K562 (cell line): ENCODE results near the gene CAMK2D. TPM values are rescaled to one million over a fixed set of nuclear protein-coding genes. Genes with fewer than 3 reads are reported as not detected.

ENCODE experiments used
- ATAC-seq: fragments of 200-7000 bp; cut with Tn5 transposase; 3 replicates; pipeline ENCODE4 v1.9.1; 2020; ENCODE audit warnings: moderate library complexity
- BruUV-seq: library from RNA; stranded (reverse); fragments of 400-500 nt; replicated peaks from 2 replicates; lab custom pipeline; 2021; lab: Mats Ljungman, UMichigan
- CTCF ChIA-PET: fragments of 300-600 bp; formaldehyde crosslinking; extraction: SDS; loops from one replicate; lab custom pipeline; 2021; ENCODE audit warnings: low intra/inter-chr PET ratio; lab: Yijun Ruan, JAX
- POLR2A ChIA-PET: fragments of 300-600, 350-650 bp; sonication (Branson Sonifier 250); formaldehyde crosslinking; extraction: SDS; loops from one replicate; lab custom pipeline; 2021; ENCODE audit warnings: antibody characterized with exemption, inconsistent platforms; lab: Yijun Ruan, JAX
- DNase-seq, 4 experiments: peaks; one replicate each; pipeline versions ENCODE4 v3.0.0 to v3.0.0-alpha.2; 2011 to 2018; ENCODE audit warnings: low spot score in 3 of 4, mixed read lengths in 3 of 4; ENCODE audit errors: extremely low read depth in 1 of 4
- FAIRE-seq: peaks from 2 replicates; lab custom pipeline; 2011; peaks lifted over from hg19 to GRCh38; lab: Jason Lieb, UNC
- H2AFZ ChIP-seq: 2 replicates; pipeline ENCODE4 v1.6.0; 2011; ENCODE audit warnings: low read depth, low read length, control low read depth, inconsistent platforms
- H3K27ac ChIP-seq: fragments of 200-600 bp; 3 replicates; pipeline ENCODE4 v1.8.0; 2011; ENCODE audit warnings: low read depth, mild to moderate bottlenecking, control low read depth, inconsistent platforms, low read length, moderate library complexity, mixed read lengths; ENCODE audit errors: extremely low read depth
- H3K27me3 ChIP-seq, 2 experiments: fragments of 300-600 bp in 1 of 2; 2 replicates in 1 of 2; 3 replicates in 1 of 2; pipeline versions ENCODE4 v1.6.0 to v1.8.0; 2011; ENCODE audit warnings: inconsistent platforms in 2 of 2, low read length in 2 of 2, mild to moderate bottlenecking in 1 of 2, mixed read lengths in 1 of 2, moderate library complexity in 1 of 2; ENCODE audit not compliant: control insufficient read depth in 2 of 2, insufficient read depth in 2 of 2
- H3K36me3 ChIP-seq: fragments of 300-600 bp; 3 replicates; pipeline ENCODE4 v1.8.0; 2011; ENCODE audit warnings: mild to moderate bottlenecking, low read length, inconsistent platforms; ENCODE audit not compliant: control insufficient read depth, insufficient read depth
- H3K4me1 ChIP-seq, 2 experiments: fragments of 200-600 bp in 1 of 2; replicated peaks in 1 of 2; 2 replicates in 1 of 2; 3 replicates in 1 of 2; pipeline versions ENCODE4 v1.5.1 to v1.8.0; 2011; ENCODE audit warnings: inconsistent platforms in 2 of 2, low read length in 2 of 2, mild to moderate bottlenecking in 1 of 2, mixed read lengths in 1 of 2, moderate library complexity in 1 of 2; ENCODE audit not compliant: control insufficient read depth in 2 of 2, insufficient read depth in 2 of 2
- H3K4me2 ChIP-seq: 2 replicates; pipeline ENCODE4 v1.6.1; 2011; ENCODE audit warnings: low read length, control low read depth, inconsistent platforms, mixed read lengths; ENCODE audit not compliant: insufficient read depth
- H3K4me3 ChIP-seq: fragments of 200-600 bp; sonication (generic), shearing (Covaris generic); 2 replicates; pipeline ENCODE4 v1.5.1; 2016; ENCODE audit warnings: control low read depth, inconsistent platforms
- H3K79me2 ChIP-seq: fragments of 200-600 bp; 3 replicates; pipeline ENCODE4 v1.8.0; 2011; ENCODE audit warnings: low read length, inconsistent platforms; ENCODE audit not compliant: control insufficient read depth, insufficient read depth
- H3K9ac ChIP-seq, 2 experiments: 2 replicates each; pipeline versions ENCODE4 v1.6.0 to v1.6.1; 2011; ENCODE audit warnings: low read depth in 2 of 2, low read length in 2 of 2, control low read depth in 1 of 2, inconsistent platforms in 1 of 2, mild to moderate bottlenecking in 1 of 2, mixed read lengths in 1 of 2; ENCODE audit not compliant: insufficient read depth in 1 of 2
- H3K9me1 ChIP-seq: one replicate; pipeline ENCODE4 v1.6.0; 2011; ENCODE audit warnings: inconsistent platforms, mild to moderate bottlenecking, low read length, moderate library complexity; ENCODE audit not compliant: control insufficient read depth, insufficient read depth
- H3K9me3 ChIP-seq: replicated peaks from 2 replicates; pipeline ENCODE4 v1.5.1; 2011; ENCODE audit warnings: low read depth, low read length, inconsistent platforms; ENCODE audit not compliant: control insufficient read depth, insufficient read depth
- H4K20me1 ChIP-seq: replicated peaks from 2 replicates; pipeline ENCODE4 v1.6.1; 2011; ENCODE audit warnings: low read length, inconsistent platforms, mixed read lengths; ENCODE audit not compliant: control insufficient read depth, insufficient read depth
- ARID2 ChIP-seq: fragments of 450-650 bp; IDR thresholded peaks from 2 replicates; pipeline ENCODE4 v1.6.1; 2017; ENCODE audit warnings: antibody characterized with exemption, mild to moderate bottlenecking
- CHD4 ChIP-seq: fragments of 200-600 bp; sonication (generic); IDR thresholded peaks from 3 replicates; pipeline ENCODE4 v1.6.1; 2012; ENCODE audit warnings: low read depth, mild to moderate bottlenecking, mixed read lengths, low read length, inconsistent platforms; ENCODE audit not compliant: insufficient read depth, insufficient replicate concordance, poor library complexity, severe bottlenecking
- CTCFL ChIP-seq: IDR thresholded peaks from 2 replicates; pipeline ENCODE4 v1.6.1; 2011; ENCODE audit warnings: borderline replicate concordance, low read depth, mild to moderate bottlenecking, moderate library complexity, low read length; ENCODE audit not compliant: insufficient read depth, poor library complexity, severe bottlenecking
- ETV1 ChIP-seq: fragments of 450-650 bp; conservative IDR thresholded peaks from 2 replicates; pipeline ENCODE4 v1.6.1; 2016; ENCODE audit warnings: missing genetic modification characterization, control low read depth, low read depth, missing compliant biosample characterization
- EZH2 ChIP-seq: IDR thresholded peaks from 2 replicates; pipeline ENCODE4 v1.6.1; 2012; ENCODE audit warnings: low read depth, mild to moderate bottlenecking, inconsistent platforms, low read length, borderline replicate concordance
- IFI16 ChIP-seq: fragments of 250-450 bp; sonication (Bioruptor Pico); IDR thresholded peaks from 2 replicates; pipeline ENCODE4 v2.1.2; 2022; ENCODE audit warnings: mild to moderate bottlenecking, inconsistent platforms
- MCM5 ChIP-seq: fragments of 450-650 bp; IDR thresholded peaks from 2 replicates; pipeline ENCODE4 v1.6.1; 2016; ENCODE audit warnings: low read depth
- NCOA4 ChIP-seq: fragments of 450-650 bp; IDR thresholded peaks from 2 replicates; pipeline ENCODE4 v1.6.1; 2018; ENCODE audit warnings: mild to moderate bottlenecking; ENCODE audit not compliant: partially characterized antibody
- PKNOX1 ChIP-seq: fragments of 450-650 bp; IDR thresholded peaks from 2 replicates; pipeline ENCODE4 v1.6.1; 2016
- RFX5 ChIP-seq: IDR thresholded peaks from 2 replicates; pipeline ENCODE4 v1.6.1; 2011; ENCODE audit warnings: low read depth, mild to moderate bottlenecking, improper control_type of control experiment, low read length
- TAF15 ChIP-seq: fragments of 200-400 bp; formaldehyde crosslinking; IDR thresholded peaks from 2 replicates; pipeline ENCODE4 v1.6.1; 2017; ENCODE audit warnings: mild to moderate bottlenecking, low read depth, low read length, moderate library complexity
- TSHZ1 ChIP-seq: fragments of 250-450 bp; sonication (Bioruptor Pico); IDR thresholded peaks from 2 replicates; pipeline ENCODE4 v1.4.0; 2020; ENCODE audit warnings: mild to moderate bottlenecking, moderate library complexity
- WHSC1 ChIP-seq: IDR thresholded peaks from one replicate; pipeline ENCODE4 v1.6.1; 2012; ENCODE audit warnings: low read length, control low read depth, inconsistent platforms
- ZBTB7A ChIP-seq: IDR thresholded peaks from 2 replicates; pipeline ENCODE4 v1.6.1; 2011; ENCODE audit warnings: low read depth, mild to moderate bottlenecking, low read length, moderate library complexity, borderline replicate concordance; ENCODE audit not compliant: control insufficient read depth
- ZNF140 ChIP-seq: fragments of 250-450 bp; sonication (Bioruptor Pico); IDR thresholded peaks from 2 replicates; pipeline ENCODE4 v1.8.0; 2021; ENCODE audit warnings: moderate library complexity, mild to moderate bottlenecking, inconsistent platforms
- ZNF347 ChIP-seq: fragments of 450-650 bp; formaldehyde crosslinking; IDR thresholded peaks from 2 replicates; pipeline ENCODE4 v1.4.0; 2020; ENCODE audit warnings: low read depth, mild to moderate bottlenecking, moderate library complexity
- WGBS: fragments of 100-300 bp; shearing (Covaris generic); methylation state at CpG from one replicate; pipeline ENCODE4 v1.1.6; 2016; ENCODE audit warnings: low coverage, mixed read lengths; ENCODE audit not compliant: insufficient coverage; ENCODE audit errors: missing lambda C conversion rate; 5-methylcytosine and 5-hydroxymethylcytosine counted together
- in situ Hi-C: fragments of 300-500 bp; cut with MboI; formaldehyde crosslinking; loops from 4 replicates; pipeline ENCODE4 v1.15.0; 2018; ENCODE audit warnings: inconsistent platforms, mixed read lengths
- intact Hi-C: fragments of 100-400 bp; cut with micrococcal nuclease; formaldehyde crosslinking; loops from 2 replicates; pipeline ENCODE4 v1.14.2; 2022
- polyA plus RNA-seq, 8 experiments: library from polyadenylated mRNA; depleted of rRNA in 4 of 8; stranded (reverse) in 5 of 8; unstranded in 3 of 8; fragments of >200 nt; fragmentation: Nextera tagmentation in 2 of 8; fragmentation: Illumina TruSeq in 1 of 8; extraction: Ambion mirVana in 2 of 8; extraction: Trizol in 1 of 8; gene quantifications; 2 replicates each; pipeline versions ENCODE4 v1.2.1 to v1.2.3, GENCODE V29; 2011 to 2014; ENCODE audit warnings: inconsistent platforms in 1 of 8, missing spikeins in 1 of 8
- total RNA-seq, 7 experiments: library from RNA; depleted of rRNA in 6 of 7; stranded (reverse); fragments of >200 nt in 6 of 7; fragmentation: Illumina TruSeq in 2 of 7; extraction: Trizol in 2 of 7; gene quantifications; 2 replicates each; pipeline versions ENCODE4 v1.2.1 to v1.2.3, GENCODE V29; 2011 to 2021; ENCODE audit warnings: low replicate concordance in 1 of 7

CAMK2D gene
- total and polyA plus RNA-seq, 9 of the 15 experiments (the other 6 are each of a cell fraction or from before 2014, with no cell fraction given) = 0.01 to 0.33 (median 0.04) TPM; not detected in 2

DNA sequence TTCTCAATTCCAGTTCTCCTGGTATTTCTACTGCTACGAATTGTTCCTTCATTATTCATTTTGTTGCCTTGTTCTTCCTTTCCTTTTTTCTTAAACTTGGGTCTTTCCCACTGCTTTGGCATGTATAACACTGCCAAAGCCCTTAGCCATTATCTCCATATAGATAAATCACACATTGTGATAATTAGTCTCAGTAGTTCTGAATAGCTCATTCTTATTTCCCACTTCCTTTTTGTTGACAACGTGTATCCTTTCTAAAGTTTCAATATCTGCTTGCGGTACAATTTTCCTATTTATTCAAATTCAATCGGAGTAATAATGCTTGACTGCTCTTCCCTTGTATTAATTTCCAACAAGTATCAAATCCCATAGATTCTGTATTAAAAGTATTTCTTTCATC is 14.5 kb upstream of the CAMK2D start:
- H3K79me2 ChIP-seq = no peaks in the 10 kb centered on the region
- DNase-seq = no peak
- no peak overlapping the region for H3K27ac ChIP-seq
- ATAC-seq = no peak
- H4K20me1 ChIP-seq = no peaks in the 10 kb centered on the region
- H3K4me1 ChIP-seq = no peaks in the 10 kb centered on the region
- H2AFZ ChIP-seq = no peak overlapping the region
- 0% methylated on average over 4 of the region's 4 CpGs for WGBS
- no peak overlapping the region for H3K4me2 ChIP-seq
- no peak overlapping the region for H3K4me3 ChIP-seq
- in situ Hi-C loops (no loop called here), intact Hi-C loops (no loop called here)
- BruUV-seq = no TSS peak
- no peaks in the 10 kb centered on the region for H3K27me3 ChIP-seq
- FAIRE-seq = no peak
- no peaks in the 10 kb centered on the region for H3K36me3 ChIP-seq
- ChIA-PET POLR2A (no interaction called here), CTCF (no interaction called here)
- no peaks in the 10 kb centered on the region for H3K9me1 ChIP-seq
- H3K9ac ChIP-seq = no peak overlapping the region
- H3K9me3 ChIP-seq = no peaks in the 10 kb centered on the region
- TF ChIP-seq TSHZ1 (CRISPR knock-in tag) = no peak
- TF ChIP-seq EZH2 = no peak
- TF ChIP-seq ZNF140 (CRISPR knock-in tag) = no peak
- TF ChIP-seq CHD4 = no peak
- no peak for TF ChIP-seq ETV1
- no peak for TF ChIP-seq ZBTB7A
- TF ChIP-seq ZNF347 = no peak
- no peak for TF ChIP-seq WHSC1
- TF ChIP-seq ARID2 = no peak
- TF ChIP-seq NCOA4 = no peak
- no peak for TF ChIP-seq CTCFL
- no peak for TF ChIP-seq RFX5
- TF ChIP-seq IFI16 = no peak
- no peak for TF ChIP-seq MCM5
- no peak for TF ChIP-seq PKNOX1
- TF ChIP-seq TAF15 = no peak
